NCI-H774 (cell line): ENCODE data around the gene PAX5.

Experiments
- DNase-seq: peaks from one replicate; lab custom pipeline; 2025; lab: John Stamatoyannopoulos, UW

Gene PAX5

GRCh38 chr9:36933676-36934215, 100.3 kb downstream of the PAX5 start:
- DNase-seq = no peak

GRCh38 chr9:36932198-36932597, 101.9 kb downstream of the PAX5 start:
- no peak for DNase-seq

- no peak for DNase-seq
Observed at GRCh38 chr9:36930941-36931340, 103.1 kb downstream of the PAX5 start.

- DNase-seq = no peak
Observed at GRCh38 chr9:36929350-36929675, 104.8 kb downstream of the PAX5 start.

- no peak for DNase-seq
Observed at GRCh38 chr9:36928670-36929349, 105.3 kb downstream of the PAX5 start.

- DNase-seq = no peak
Observed at GRCh38 chr9:36928210-36928609, 105.9 kb downstream of the PAX5 start.

- DNase-seq = no peak
Observed at GRCh38 chr9:36924757-36925432, 109.2 kb downstream of the PAX5 start.

- peak; percentile 54 for DNase-seq
Observed at GRCh38 chr9:36924071-36924470, 110.0 kb downstream of the PAX5 start.

- DNase-seq = no peak
Observed at GRCh38 chr9:36923025-36923625, 110.9 kb downstream of the PAX5 start.

- no peak for DNase-seq
Observed at GRCh38 chr9:36922548-36922947, 111.5 kb downstream of the PAX5 start.

GRCh38 chr9:36914212-36914577, 119.9 kb downstream of the PAX5 start:
- peak; percentile 11 for DNase-seq

GRCh38 chr9:36913393-36914211, 120.5 kb downstream of the PAX5 start:
- no peak for DNase-seq

- no peak for DNase-seq
Observed at GRCh38 chr9:36912620-36913019, 121.4 kb downstream of the PAX5 start.

GRCh38 chr9:36911601-36912412, 122.3 kb downstream of the PAX5 start:
- no peak for DNase-seq

GRCh38 chr9:36911037-36911436, 123.0 kb downstream of the PAX5 start:
- DNase-seq = no peak

GRCh38 chr9:36906492-36906891, 127.6 kb downstream of the PAX5 start:
- no peak for DNase-seq

- no peak for DNase-seq
Observed at GRCh38 chr9:36905101-36906066, 128.7 kb downstream of the PAX5 start.

- no peak for DNase-seq
Observed at GRCh38 chr9:36903541-36904435, 130.3 kb downstream of the PAX5 start.

- DNase-seq = no peak
Observed at GRCh38 chr9:36902861-36903524, 131.1 kb downstream of the PAX5 start.
